Measurements from ENCODE around the gene ATXN7. TPM values are rescaled to one million over a fixed set of nuclear protein-coding genes. Genes with fewer than 3 reads are reported as not detected.

Gene ATXN7
- total RNA-seq, 1 experiment from 2014 or later: 11.3 TPM

DNA sequence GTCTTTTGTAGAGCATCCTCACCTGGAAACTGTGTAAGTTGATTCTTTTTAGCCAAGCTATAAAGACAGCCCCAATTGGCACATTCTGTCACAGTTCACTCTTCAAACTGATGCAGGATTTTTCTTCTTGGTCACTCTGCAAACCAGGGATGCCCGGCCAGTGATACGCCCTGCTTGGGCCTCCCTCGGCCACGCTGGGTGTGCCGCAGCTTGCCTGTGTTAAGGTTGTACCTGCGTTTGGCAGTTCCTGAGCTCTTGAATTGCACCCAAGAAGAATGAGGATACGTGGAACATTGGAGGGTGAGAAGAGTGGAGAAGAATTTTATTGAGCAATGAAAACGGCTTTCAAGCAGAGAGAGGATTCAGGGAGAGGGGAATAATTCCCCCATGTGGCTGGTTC lies 109.7 kb downstream of the ATXN7 start:
- CTCF ChIA-PET: no interaction called here
- H3K9me3 ChIP-seq (ENCODE audit: low read depth, low read length, poor library complexity, severe bottlenecking): no peaks in the 10 kb centered on the region
- H3K27ac ChIP-seq (ENCODE audit: low read depth, low read length, poor library complexity, severe bottlenecking): no peak overlapping the region
- intact Hi-C loops (cut with micrococcal nuclease; ENCODE audit: unreplicated experiment): no loop called here
- BruUV-seq (replicated peaks): no TSS peak
- POLR2A ChIA-PET (ENCODE audit: low non-redundant PET): no interaction called here
- no peak for TF ChIP-seq EZH2 (IDR thresholded peaks at IDR 0.05; ENCODE audit: borderline replicate concordance, low read depth, low read length, poor library complexity, severe bottlenecking)
- TF ChIP-seq, protein P1, sequence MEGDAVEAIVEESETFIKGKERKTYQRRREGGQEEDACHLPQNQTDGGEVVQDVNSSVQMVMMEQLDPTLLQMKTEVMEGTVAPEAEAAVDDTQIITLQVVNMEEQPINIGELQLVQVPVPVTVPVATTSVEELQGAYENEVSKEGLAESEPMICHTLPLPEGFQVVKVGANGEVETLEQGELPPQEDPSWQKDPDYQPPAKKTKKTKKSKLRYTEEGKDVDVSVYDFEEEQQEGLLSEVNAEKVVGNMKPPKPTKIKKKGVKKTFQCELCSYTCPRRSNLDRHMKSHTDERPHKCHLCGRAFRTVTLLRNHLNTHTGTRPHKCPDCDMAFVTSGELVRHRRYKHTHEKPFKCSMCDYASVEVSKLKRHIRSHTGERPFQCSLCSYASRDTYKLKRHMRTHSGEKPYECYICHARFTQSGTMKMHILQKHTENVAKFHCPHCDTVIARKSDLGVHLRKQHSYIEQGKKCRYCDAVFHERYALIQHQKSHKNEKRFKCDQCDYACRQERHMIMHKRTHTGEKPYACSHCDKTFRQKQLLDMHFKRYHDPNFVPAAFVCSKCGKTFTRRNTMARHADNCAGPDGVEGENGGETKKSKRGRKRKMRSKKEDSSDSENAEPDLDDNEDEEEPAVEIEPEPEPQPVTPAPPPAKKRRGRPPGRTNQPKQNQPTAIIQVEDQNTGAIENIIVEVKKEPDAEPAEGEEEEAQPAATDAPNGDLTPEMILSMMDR (conservative IDR thresholded peaks at IDR 0.05; ENCODE audit: low read depth, low read length): no peak
- no peak for DNase-seq (ENCODE audit: low spot score)
- H3K36me3 ChIP-seq (ENCODE audit: insufficient read depth, low read length, poor library complexity, severe bottlenecking): no peaks in the 10 kb centered on the region
- no peaks in the 10 kb centered on the region for H3K27me3 ChIP-seq (replicated peaks; ENCODE audit: insufficient read depth, low read depth, low read length, poor library complexity)
- peaks cover 31% of the 10 kb centered on the region for H3K4me1 ChIP-seq (ENCODE audit: insufficient read depth, low read length, poor library complexity, severe bottlenecking)
- no peak overlapping the region for H3K4me3 ChIP-seq (ENCODE audit: low read depth, low read length, poor library complexity, severe bottlenecking)

DNA sequence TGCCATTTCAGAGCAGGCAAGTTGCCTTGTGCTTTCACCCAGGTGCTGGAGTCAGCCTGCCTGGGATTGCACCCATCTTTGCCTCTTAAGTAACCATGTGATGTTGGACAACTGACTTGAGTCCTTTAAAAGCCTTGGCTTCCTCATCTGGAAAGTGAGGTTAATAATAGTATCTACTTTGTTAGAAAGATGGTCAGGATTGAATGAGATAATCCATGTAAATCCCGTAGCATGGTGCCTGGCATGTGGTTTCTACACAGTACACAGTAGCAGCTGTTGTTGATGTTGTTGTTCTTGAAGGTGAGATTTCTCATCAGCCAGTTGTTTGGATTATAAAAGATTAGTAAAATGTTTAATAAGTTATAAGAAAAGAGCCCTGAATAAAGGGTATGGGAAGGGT lies 110.8 kb downstream of the ATXN7 start:
- Histone ChIP-seq H3K36me3 (ENCODE audit: insufficient read depth, low read length, poor library complexity, severe bottlenecking) (no peaks in the 10 kb centered on the region), H3K27me3 (replicated peaks; ENCODE audit: insufficient read depth, low read depth, low read length, poor library complexity) (no peaks in the 10 kb centered on the region), H3K4me1 (ENCODE audit: insufficient read depth, low read length, poor library complexity, severe bottlenecking) (peaks cover 27% of the 10 kb centered on the region), H3K4me3 (ENCODE audit: low read depth, low read length, poor library complexity, severe bottlenecking) (no peak overlapping the region), H3K27ac (ENCODE audit: low read depth, low read length, poor library complexity, severe bottlenecking) (no peak overlapping the region), H3K9me3 (ENCODE audit: low read depth, low read length, poor library complexity, severe bottlenecking) (no peaks in the 10 kb centered on the region)
- no peak for TF ChIP-seq EZH2 (IDR thresholded peaks at IDR 0.05; ENCODE audit: borderline replicate concordance, low read depth, low read length, poor library complexity, severe bottlenecking)
- TF ChIP-seq, protein P1 (conservative IDR thresholded peaks at IDR 0.05; ENCODE audit: low read depth, low read length): no peak
- POLR2A ChIA-PET (ENCODE audit: low non-redundant PET): no interaction called here
- no TSS peak for BruUV-seq (replicated peaks)
- intact Hi-C loops (cut with micrococcal nuclease; ENCODE audit: unreplicated experiment): no loop called here
- CTCF ChIA-PET: no interaction called here
- no peak for DNase-seq (ENCODE audit: low spot score)

DNA sequence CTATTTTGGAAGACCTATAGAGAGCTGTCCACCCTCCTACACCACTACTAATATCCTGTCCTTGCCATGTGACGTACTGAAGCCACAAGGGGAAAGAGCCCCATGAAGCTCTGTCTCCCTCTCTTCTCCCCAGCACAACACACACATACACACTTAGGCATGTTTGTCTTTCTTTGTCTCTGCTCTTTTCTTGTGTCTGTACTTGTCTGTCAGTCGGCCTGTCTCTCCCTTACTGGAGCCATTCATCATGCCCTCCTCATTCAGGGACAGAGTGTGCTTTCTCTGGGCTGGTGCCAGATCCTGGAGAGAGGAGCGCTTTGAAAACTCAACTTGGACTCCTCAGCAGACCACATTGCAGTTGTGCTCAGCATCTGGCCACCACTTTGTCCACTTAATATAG lies 112.1 kb downstream of the ATXN7 start:
- H3K4me3 ChIP-seq (ENCODE audit: low read depth, low read length, poor library complexity, severe bottlenecking): no peak overlapping the region
- intact Hi-C loops (cut with micrococcal nuclease; ENCODE audit: unreplicated experiment): no loop called here
- H3K4me1 ChIP-seq (ENCODE audit: insufficient read depth, low read length, poor library complexity, severe bottlenecking): peaks cover 22% of the 10 kb centered on the region
- H3K27ac ChIP-seq (ENCODE audit: low read depth, low read length, poor library complexity, severe bottlenecking): no peak overlapping the region
- DNase-seq (ENCODE audit: low spot score): peak; percentile 15
- no peak for TF ChIP-seq EZH2 (IDR thresholded peaks at IDR 0.05; ENCODE audit: borderline replicate concordance, low read depth, low read length, poor library complexity, severe bottlenecking)
- TF ChIP-seq, protein P1 (conservative IDR thresholded peaks at IDR 0.05; ENCODE audit: low read depth, low read length): no peak
- H3K27me3 ChIP-seq (replicated peaks; ENCODE audit: insufficient read depth, low read depth, low read length, poor library complexity): no peaks in the 10 kb centered on the region
- H3K9me3 ChIP-seq (ENCODE audit: low read depth, low read length, poor library complexity, severe bottlenecking): no peaks in the 10 kb centered on the region
- no TSS peak for BruUV-seq (replicated peaks)
- ChIA-PET POLR2A (ENCODE audit: low non-redundant PET) (no interaction called here), CTCF (no interaction called here)
- H3K36me3 ChIP-seq (ENCODE audit: insufficient read depth, low read length, poor library complexity, severe bottlenecking): no peaks in the 10 kb centered on the region
